ENCODE data around the gene SLC22A31.
"Not testable (repeated sequence)": the region's sequence is repeated elsewhere in the genome, so short reads cannot be mapped to it uniquely, and the experiment has no call there.

SLC22A31 gene

GRCh38 chr16:89200124-89200849 is at the start of gene SLC22A31:
Gene SLC22A31, minus strand, starts transcription at chr16:89200537. Its CDS starts 36 bp downstream, at chr16:89200501.
- H3K9ac ChIP-seq (ENCODE audit: low read length): no peak within 1 kb of the TSS

DNA sequence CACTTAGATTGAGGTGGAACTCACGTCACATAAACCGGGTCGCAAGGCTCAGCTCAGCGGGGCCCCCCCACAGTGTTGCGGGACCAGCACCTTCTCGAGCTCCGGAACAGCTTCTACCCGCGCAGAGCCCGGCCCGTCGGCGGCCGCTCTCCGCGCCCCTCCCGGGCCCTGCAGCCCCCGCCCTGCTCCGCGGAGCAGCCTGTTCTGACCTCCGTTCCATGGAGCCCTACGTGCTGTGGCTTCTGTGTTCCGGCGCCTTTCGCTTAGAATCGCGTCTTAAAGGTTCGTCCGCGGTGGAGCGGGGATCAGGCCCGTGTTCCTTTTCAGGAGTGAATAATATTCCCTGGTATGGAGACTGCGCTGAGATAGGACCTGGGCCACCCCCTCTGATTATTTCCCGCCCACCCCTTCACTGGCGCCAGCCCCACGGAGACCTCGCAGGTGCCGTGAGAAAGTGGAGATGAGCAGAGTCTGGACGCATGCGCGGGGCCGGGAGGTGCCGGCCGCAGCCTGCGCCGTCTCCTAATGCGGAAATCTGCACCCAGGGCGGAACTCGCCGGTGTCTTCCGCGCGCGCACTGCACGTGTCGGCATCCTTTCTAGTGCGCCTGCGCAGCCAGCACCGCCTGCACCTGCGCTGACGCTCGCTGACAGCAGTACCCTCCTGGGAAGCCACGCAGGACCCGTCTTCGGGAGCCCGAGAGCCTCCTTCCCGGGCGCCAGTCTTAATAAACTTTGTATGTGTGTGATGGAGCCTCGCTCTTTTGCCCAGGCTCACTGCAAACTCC is 48.1 kb upstream of the SLC22A31 start:
- Histone ChIP-seq H3K4me3 (ENCODE audit: insufficient read depth, low read length, poor library complexity, severe bottlenecking) (no peak overlapping the region), H3K79me2 (ENCODE audit: insufficient read depth, low read length) (no peaks in the 10 kb centered on the region), H3K27me3 (ENCODE audit: low read length) (no peaks in the 10 kb centered on the region), H3K9me2 (replicated peaks; ENCODE audit: insufficient read depth, low read length) (no peaks in the 10 kb centered on the region), H3K36me3 (ENCODE audit: low read length) (no peaks in the 10 kb centered on the region), H3K4me2 (ENCODE audit: low read depth, low read length, poor library complexity, severe bottlenecking) (no peak overlapping the region), H3K9me3 (ENCODE audit: insufficient read depth, low read length) (no peaks in the 10 kb centered on the region), H3K9ac (ENCODE audit: low read length) (no peak overlapping the region), H3K27ac (ENCODE audit: low read depth, low read length) (no peak overlapping the region), H4K20me1 (ENCODE audit: low read depth, low read length) (no peaks in the 10 kb centered on the region), H3F3A (ENCODE audit: insufficient read depth) (no peaks in the 10 kb centered on the region), H2AFZ (ENCODE audit: low read depth, low read length, severe bottlenecking) (no peak overlapping the region)
- no peak for TF ChIP-seq EZH2phosphoT487 (conservative IDR thresholded peaks at IDR 0.05; ENCODE audit: low read length)
- TF ChIP-seq, protein P1, sequence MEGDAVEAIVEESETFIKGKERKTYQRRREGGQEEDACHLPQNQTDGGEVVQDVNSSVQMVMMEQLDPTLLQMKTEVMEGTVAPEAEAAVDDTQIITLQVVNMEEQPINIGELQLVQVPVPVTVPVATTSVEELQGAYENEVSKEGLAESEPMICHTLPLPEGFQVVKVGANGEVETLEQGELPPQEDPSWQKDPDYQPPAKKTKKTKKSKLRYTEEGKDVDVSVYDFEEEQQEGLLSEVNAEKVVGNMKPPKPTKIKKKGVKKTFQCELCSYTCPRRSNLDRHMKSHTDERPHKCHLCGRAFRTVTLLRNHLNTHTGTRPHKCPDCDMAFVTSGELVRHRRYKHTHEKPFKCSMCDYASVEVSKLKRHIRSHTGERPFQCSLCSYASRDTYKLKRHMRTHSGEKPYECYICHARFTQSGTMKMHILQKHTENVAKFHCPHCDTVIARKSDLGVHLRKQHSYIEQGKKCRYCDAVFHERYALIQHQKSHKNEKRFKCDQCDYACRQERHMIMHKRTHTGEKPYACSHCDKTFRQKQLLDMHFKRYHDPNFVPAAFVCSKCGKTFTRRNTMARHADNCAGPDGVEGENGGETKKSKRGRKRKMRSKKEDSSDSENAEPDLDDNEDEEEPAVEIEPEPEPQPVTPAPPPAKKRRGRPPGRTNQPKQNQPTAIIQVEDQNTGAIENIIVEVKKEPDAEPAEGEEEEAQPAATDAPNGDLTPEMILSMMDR (IDR thresholded peaks at IDR 0.05; ENCODE audit: insufficient read depth, low read length, poor library complexity, severe bottlenecking): no peak

More at GRCh38 chr16:89200124-89200849, at the start of gene SLC22A31:
- no peak for TF ChIP-seq EZH2phosphoT487 (conservative IDR thresholded peaks at IDR 0.05; ENCODE audit: low read length)
- TF ChIP-seq, protein P1 (IDR thresholded peaks at IDR 0.05; ENCODE audit: insufficient read depth, low read length, poor library complexity, severe bottlenecking): no peak
- Histone ChIP-seq H3K79me2 (ENCODE audit: insufficient read depth, low read length) (no peaks in the 10 kb centered on the region), H3K27ac (ENCODE audit: low read depth, low read length) (no peak within 1 kb of the TSS), H3K27me3 (ENCODE audit: low read length) (no peaks in the 10 kb centered on the region), H3K9me3 (ENCODE audit: insufficient read depth, low read length) (no peaks in the 10 kb centered on the region), H3K36me3 (ENCODE audit: low read length) (no peaks in the 10 kb centered on the region), H4K20me1 (ENCODE audit: low read depth, low read length) (no peaks in the 10 kb centered on the region), H2AFZ (ENCODE audit: low read depth, low read length, severe bottlenecking) (no peak within 1 kb of the TSS), H3K4me3 (ENCODE audit: insufficient read depth, low read length, poor library complexity, severe bottlenecking) (no peak within 1 kb of the TSS), H3K9me2 (replicated peaks; ENCODE audit: insufficient read depth, low read length) (no peaks in the 10 kb centered on the region), H3F3A (ENCODE audit: insufficient read depth) (no peaks in the 10 kb centered on the region), H3K4me2 (ENCODE audit: low read depth, low read length, poor library complexity, severe bottlenecking) (no peak within 1 kb of the TSS)

- H3F3A ChIP-seq (ENCODE audit: insufficient read depth); H3K9ac ChIP-seq (ENCODE audit: low read length); H3K36me3 ChIP-seq (ENCODE audit: low read length); H2AFZ ChIP-seq (ENCODE audit: low read depth, low read length, severe bottlenecking); H3K79me2 ChIP-seq (ENCODE audit: insufficient read depth, low read length); H4K20me1 ChIP-seq (ENCODE audit: low read depth, low read length); H3K4me3 ChIP-seq (ENCODE audit: insufficient read depth, low read length, poor library complexity, severe bottlenecking); H3K27ac ChIP-seq (ENCODE audit: low read depth, low read length); H3K4me2 ChIP-seq (ENCODE audit: low read depth, low read length, poor library complexity, severe bottlenecking); H3K9me3 ChIP-seq (ENCODE audit: insufficient read depth, low read length); H3K27me3 ChIP-seq (ENCODE audit: low read length); H3K9me2 ChIP-seq (replicated peaks; ENCODE audit: insufficient read depth, low read length): not testable (repeated sequence)
Measured at GRCh38 chr16:89247734-89248075, 47.4 kb upstream of the SLC22A31 start.
